ENCODE data around the gene METTL9.

DNA sequence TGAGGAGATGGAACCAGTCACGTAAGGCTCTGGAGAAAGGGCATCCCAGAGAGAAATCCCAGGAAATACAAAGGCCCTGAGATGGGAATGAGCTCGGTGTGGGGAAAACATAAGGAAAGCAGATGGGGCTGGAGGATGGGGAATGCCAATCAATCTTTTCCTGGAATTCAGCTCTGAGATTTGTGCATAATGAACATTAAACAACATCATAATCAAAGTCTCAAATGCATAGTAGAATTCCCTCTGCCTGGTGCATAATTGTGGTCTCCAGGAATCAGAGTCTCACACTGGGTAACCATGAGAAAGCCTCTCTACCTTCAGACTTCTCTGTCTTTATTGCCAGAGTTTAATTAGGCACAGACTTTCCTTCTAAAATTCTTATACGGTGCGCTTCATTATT, 95.2 kb downstream of the METTL9 start:
- TF ChIP-seq POLR2A (IDR thresholded peaks at IDR 0.05), result no peak
- TF ChIP-seq, protein P1, sequence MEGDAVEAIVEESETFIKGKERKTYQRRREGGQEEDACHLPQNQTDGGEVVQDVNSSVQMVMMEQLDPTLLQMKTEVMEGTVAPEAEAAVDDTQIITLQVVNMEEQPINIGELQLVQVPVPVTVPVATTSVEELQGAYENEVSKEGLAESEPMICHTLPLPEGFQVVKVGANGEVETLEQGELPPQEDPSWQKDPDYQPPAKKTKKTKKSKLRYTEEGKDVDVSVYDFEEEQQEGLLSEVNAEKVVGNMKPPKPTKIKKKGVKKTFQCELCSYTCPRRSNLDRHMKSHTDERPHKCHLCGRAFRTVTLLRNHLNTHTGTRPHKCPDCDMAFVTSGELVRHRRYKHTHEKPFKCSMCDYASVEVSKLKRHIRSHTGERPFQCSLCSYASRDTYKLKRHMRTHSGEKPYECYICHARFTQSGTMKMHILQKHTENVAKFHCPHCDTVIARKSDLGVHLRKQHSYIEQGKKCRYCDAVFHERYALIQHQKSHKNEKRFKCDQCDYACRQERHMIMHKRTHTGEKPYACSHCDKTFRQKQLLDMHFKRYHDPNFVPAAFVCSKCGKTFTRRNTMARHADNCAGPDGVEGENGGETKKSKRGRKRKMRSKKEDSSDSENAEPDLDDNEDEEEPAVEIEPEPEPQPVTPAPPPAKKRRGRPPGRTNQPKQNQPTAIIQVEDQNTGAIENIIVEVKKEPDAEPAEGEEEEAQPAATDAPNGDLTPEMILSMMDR (IDR thresholded peaks at IDR 0.05), result no peak

All from ovary (tissue), 3 donors.